K562 (cell line): ENCODE measurements around the gene IL15RA. TPM values are rescaled to one million over a fixed set of nuclear protein-coding genes. Genes with fewer than 3 reads are reported as not detected.
A peak's percentile ranks its signal among the peaks of the same experiment; 100 is the strongest.

Source experiments
- ARNT ChIP-seq, 2 experiments: fragments of 450-650 bp; IDR thresholded peaks; 2 replicates each; pipeline ENCODE4 v1.6.1; 2016; ENCODE audit warnings: mild to moderate bottlenecking in 1 of 2
- CREM ChIP-seq: IDR thresholded peaks from 2 replicates; pipeline ENCODE4 v1.6.1; 2014; ENCODE audit warnings: antibody characterized with exemption, low read depth
- ETV6 ChIP-seq, 3 experiments: fragments of 150-350 bp in 1 of 3; sonication (generic) in 1 of 3; formaldehyde crosslinking in 1 of 3; IDR thresholded peaks; 2 replicates each; pipeline versions ENCODE4 v1.6.1 to v1.8.0; 2014 to 2022; ENCODE audit warnings: borderline replicate concordance in 2 of 3, low read depth in 2 of 3, antibody characterized with exemption in 1 of 3, low read length in 1 of 3, mild to moderate bottlenecking in 1 of 3, missing genetic modification reagents in 1 of 3
- FOXJ2 ChIP-seq: fragments of 200-800 bp; sonication (Bioruptor generic); IDR thresholded peaks from 2 replicates; pipeline ENCODE4 v1.6.1; 2016; ENCODE audit warnings: missing genetic modification characterization, missing compliant biosample characterization
- FOXK1 ChIP-seq: sonication (generic); formaldehyde crosslinking; IDR thresholded peaks from 2 replicates; pipeline ENCODE4 v1.8.0; 2022; ENCODE audit warnings: missing genetic modification reagents, mild to moderate bottlenecking, borderline replicate concordance
- GATAD2A ChIP-seq: fragments of 450-650 bp; IDR thresholded peaks from 2 replicates; pipeline ENCODE4 v1.6.1; 2017
- GTF2E2 ChIP-seq: fragments of 200-800 bp; sonication (Bioruptor generic); IDR thresholded peaks from 2 replicates; pipeline ENCODE4 v1.6.1; 2016; ENCODE audit warnings: missing genetic modification characterization, missing compliant biosample characterization
- JUN ChIP-seq, 2 experiments: sonication (generic) in 1 of 2; formaldehyde crosslinking in 1 of 2; IDR thresholded peaks; 2 replicates each; pipeline versions ENCODE4 v1.6.1 to v1.8.0; 2012 to 2022; ENCODE audit warnings: borderline replicate concordance in 2 of 2, mild to moderate bottlenecking in 2 of 2, improper control_type of control experiment in 1 of 2, low read depth in 1 of 2, low read length in 1 of 2, missing genetic modification reagents in 1 of 2
- KAT8 ChIP-seq: fragments of 450-650 bp; IDR thresholded peaks from 2 replicates; pipeline ENCODE4 v1.6.1; 2016; ENCODE audit warnings: low read depth, mild to moderate bottlenecking
- LCOR ChIP-seq: sonication (generic); formaldehyde crosslinking; IDR thresholded peaks from 2 replicates; pipeline ENCODE4 v1.8.0; 2022; ENCODE audit warnings: mild to moderate bottlenecking, missing genetic modification reagents
- RFX5 ChIP-seq: IDR thresholded peaks from 2 replicates; pipeline ENCODE4 v1.6.1; 2011; ENCODE audit warnings: low read depth, mild to moderate bottlenecking, improper control_type of control experiment, low read length
- TRIM28 ChIP-seq: fragments of 450-650 bp; IDR thresholded peaks from 2 replicates; pipeline ENCODE4 v1.6.1; 2017
- ZNF668 ChIP-seq: fragments of 250-450 bp; sonication (Bioruptor Pico); IDR thresholded peaks from 2 replicates; pipeline ENCODE4 v1.8.0; 2022; ENCODE audit warnings: mild to moderate bottlenecking, inconsistent platforms
- polyA plus RNA-seq, 8 experiments: library from polyadenylated mRNA; depleted of rRNA in 4 of 8; stranded (reverse) in 5 of 8; unstranded in 3 of 8; fragments of >200 nt; fragmentation: Nextera tagmentation in 2 of 8; fragmentation: Illumina TruSeq in 1 of 8; extraction: Ambion mirVana in 2 of 8; extraction: Trizol in 1 of 8; gene quantifications; 2 replicates each; pipeline versions ENCODE4 v1.2.1 to v1.2.3, GENCODE V29; 2011 to 2014; ENCODE audit warnings: inconsistent platforms in 1 of 8, missing spikeins in 1 of 8
- total RNA-seq, 7 experiments: library from RNA; depleted of rRNA in 6 of 7; stranded (reverse); fragments of >200 nt in 6 of 7; fragmentation: Illumina TruSeq in 2 of 7; extraction: Trizol in 2 of 7; gene quantifications; 2 replicates each; pipeline versions ENCODE4 v1.2.1 to v1.2.3, GENCODE V29; 2011 to 2021; ENCODE audit warnings: low replicate concordance in 1 of 7
- TF ChIP-seq, protein P1 (sequence below): fragments of 450-650 bp; IDR thresholded peaks from 2 replicates; pipeline ENCODE4 v1.7.1; 2018; ENCODE audit warnings: mild to moderate bottlenecking, low read depth; ENCODE audit not compliant: partially characterized antibody
- TF ChIP-seq, protein P2 (sequence below): fragments of 450-650 bp; formaldehyde crosslinking; IDR thresholded peaks from 2 replicates; pipeline ENCODE4 v1.4.0; 2022; ENCODE audit warnings: missing genetic modification characterization
- TF ChIP-seq, protein P3 (sequence below): fragments of 150-350 bp; conservative IDR thresholded peaks from 2 replicates; pipeline ENCODE4 v1.6.1; 2014; ENCODE audit warnings: low read length
- TF ChIP-seq, protein P4 (sequence below): fragments of 450-650 bp; formaldehyde crosslinking; IDR thresholded peaks from 2 replicates; pipeline ENCODE4 v1.4.0; 2020; ENCODE audit warnings: mild to moderate bottlenecking, moderate library complexity

The IL15RA gene
- total and polyA plus RNA-seq, 9 of the 15 experiments (the other 6 are each of a cell fraction or from before 2014, with no cell fraction given): 1.2 to 11.7 (median 8.0) TPM

DNA sequence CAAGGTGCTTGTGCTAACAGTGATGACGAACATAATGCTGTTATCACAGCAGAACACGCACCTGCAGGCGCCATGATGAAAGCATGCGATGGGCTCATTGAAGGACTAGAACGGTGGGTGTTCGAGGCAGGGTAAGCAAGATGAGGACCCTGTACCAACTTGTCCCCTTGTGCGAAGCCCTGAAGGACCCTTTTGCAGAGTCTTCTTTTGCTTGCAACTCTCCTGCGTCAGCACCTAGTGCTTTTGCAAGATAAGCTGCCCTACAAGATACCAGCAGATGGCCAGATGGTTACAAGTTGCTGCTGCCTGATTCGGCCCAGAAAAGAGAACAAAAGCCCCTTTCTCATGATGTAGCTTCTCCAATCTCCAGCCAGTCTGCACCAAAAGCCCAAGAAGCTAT lies 4.2 kb upstream of the IL15RA start (continued):
- no peak for TF ChIP-seq ETV6 (IDR thresholded peaks at IDR 0.05; ENCODE audit: borderline replicate concordance in 1 of 2, low read depth in 2 of 2, low read length in 1 of 2)
- no peak for TF ChIP-seq ETV6 (CRISPR knock-in tag; IDR thresholded peaks at IDR 0.05; ENCODE audit: borderline replicate concordance)
- TF ChIP-seq, protein P1, sequence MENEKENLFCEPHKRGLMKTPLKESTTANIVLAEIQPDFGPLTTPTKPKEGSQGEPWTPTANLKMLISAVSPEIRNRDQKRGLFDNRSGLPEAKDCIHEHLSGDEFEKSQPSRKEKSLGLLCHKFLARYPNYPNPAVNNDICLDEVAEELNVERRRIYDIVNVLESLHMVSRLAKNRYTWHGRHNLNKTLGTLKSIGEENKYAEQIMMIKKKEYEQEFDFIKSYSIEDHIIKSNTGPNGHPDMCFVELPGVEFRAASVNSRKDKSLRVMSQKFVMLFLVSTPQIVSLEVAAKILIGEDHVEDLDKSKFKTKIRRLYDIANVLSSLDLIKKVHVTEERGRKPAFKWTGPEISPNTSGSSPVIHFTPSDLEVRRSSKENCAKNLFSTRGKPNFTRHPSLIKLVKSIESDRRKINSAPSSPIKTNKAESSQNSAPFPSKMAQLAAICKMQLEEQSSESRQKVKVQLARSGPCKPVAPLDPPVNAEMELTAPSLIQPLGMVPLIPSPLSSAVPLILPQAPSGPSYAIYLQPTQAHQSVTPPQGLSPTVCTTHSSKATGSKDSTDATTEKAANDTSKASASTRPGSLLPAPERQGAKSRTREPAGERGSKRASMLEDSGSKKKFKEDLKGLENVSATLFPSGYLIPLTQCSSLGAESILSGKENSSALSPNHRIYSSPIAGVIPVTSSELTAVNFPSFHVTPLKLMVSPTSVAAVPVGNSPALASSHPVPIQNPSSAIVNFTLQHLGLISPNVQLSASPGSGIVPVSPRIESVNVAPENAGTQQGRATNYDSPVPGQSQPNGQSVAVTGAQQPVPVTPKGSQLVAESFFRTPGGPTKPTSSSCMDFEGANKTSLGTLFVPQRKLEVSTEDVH: no peak
- TF ChIP-seq LCOR (CRISPR knock-in tag): no peak
- no peak for TF ChIP-seq ZNF668
- TF ChIP-seq ARNT (IDR thresholded peaks at IDR 0.05): no peak
- TF ChIP-seq KAT8: no peak
- TF ChIP-seq FOXJ2 (tag): no peak
- TF ChIP-seq, protein P2, sequence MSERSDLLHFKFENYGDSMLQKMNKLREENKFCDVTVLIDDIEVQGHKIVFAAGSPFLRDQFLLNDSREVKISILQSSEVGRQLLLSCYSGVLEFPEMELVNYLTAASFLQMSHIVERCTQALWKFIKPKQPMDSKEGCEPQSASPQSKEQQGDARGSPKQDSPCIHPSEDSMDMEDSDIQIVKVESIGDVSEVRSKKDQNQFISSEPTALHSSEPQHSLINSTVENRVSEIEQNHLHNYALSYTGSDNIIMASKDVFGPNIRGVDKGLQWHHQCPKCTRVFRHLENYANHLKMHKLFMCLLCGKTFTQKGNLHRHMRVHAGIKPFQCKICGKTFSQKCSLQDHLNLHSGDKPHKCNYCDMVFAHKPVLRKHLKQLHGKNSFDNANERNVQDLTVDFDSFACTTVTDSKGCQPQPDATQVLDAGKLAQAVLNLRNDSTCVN (CRISPR knock-in tag): no peak
- TF ChIP-seq CREM: peak; percentile 74
- no peak for TF ChIP-seq TRIM28
- TF ChIP-seq FOXK1 (CRISPR knock-in tag): no peak
- TF ChIP-seq RFX5: no peak
- TF ChIP-seq, protein P3, sequence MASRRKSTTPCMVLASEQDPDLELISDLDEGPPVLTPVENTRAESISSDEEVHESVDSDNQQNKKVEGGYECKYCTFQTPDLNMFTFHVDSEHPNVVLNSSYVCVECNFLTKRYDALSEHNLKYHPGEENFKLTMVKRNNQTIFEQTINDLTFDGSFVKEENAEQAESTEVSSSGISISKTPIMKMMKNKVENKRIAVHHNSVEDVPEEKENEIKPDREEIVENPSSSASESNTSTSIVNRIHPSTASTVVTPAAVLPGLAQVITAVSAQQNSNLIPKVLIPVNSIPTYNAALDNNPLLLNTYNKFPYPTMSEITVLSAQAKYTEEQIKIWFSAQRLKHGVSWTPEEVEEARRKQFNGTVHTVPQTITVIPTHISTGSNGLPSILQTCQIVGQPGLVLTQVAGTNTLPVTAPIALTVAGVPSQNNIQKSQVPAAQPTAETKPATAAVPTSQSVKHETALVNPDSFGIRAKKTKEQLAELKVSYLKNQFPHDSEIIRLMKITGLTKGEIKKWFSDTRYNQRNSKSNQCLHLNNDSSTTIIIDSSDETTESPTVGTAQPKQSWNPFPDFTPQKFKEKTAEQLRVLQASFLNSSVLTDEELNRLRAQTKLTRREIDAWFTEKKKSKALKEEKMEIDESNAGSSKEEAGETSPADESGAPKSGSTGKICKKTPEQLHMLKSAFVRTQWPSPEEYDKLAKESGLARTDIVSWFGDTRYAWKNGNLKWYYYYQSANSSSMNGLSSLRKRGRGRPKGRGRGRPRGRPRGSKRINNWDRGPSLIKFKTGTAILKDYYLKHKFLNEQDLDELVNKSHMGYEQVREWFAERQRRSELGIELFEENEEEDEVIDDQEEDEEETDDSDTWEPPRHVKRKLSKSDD: no peak
- TF ChIP-seq, protein P4, sequence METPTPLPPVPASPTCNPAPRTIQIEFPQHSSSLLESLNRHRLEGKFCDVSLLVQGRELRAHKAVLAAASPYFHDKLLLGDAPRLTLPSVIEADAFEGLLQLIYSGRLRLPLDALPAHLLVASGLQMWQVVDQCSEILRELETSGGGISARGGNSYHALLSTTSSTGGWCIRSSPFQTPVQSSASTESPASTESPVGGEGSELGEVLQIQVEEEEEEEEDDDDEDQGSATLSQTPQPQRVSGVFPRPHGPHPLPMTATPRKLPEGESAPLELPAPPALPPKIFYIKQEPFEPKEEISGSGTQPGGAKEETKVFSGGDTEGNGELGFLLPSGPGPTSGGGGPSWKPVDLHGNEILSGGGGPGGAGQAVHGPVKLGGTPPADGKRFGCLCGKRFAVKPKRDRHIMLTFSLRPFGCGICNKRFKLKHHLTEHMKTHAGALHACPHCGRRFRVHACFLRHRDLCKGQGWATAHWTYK (CRISPR knock-in tag): 0 out of 2 replicates have a peak, but pooled peaks have one; percentile 27
- no peak for TF ChIP-seq GTF2E2 (tag)
- no peak for TF ChIP-seq GATAD2A
- no peak for TF ChIP-seq JUN (IDR thresholded peaks at IDR 0.05; ENCODE audit: borderline replicate concordance, low read depth, low read length)
- TF ChIP-seq JUN (CRISPR knock-in tag; IDR thresholded peaks at IDR 0.05; ENCODE audit: borderline replicate concordance): no peak
